ENCODE measurements around the gene AURKA.
A peak's percentile ranks its signal among the peaks of the same experiment; 100 is the strongest.
"Not testable (repeated sequence)": the region's sequence is repeated elsewhere in the genome, so short reads cannot be mapped to it uniquely, and the experiment has no call there.

AURKA gene

DNA sequence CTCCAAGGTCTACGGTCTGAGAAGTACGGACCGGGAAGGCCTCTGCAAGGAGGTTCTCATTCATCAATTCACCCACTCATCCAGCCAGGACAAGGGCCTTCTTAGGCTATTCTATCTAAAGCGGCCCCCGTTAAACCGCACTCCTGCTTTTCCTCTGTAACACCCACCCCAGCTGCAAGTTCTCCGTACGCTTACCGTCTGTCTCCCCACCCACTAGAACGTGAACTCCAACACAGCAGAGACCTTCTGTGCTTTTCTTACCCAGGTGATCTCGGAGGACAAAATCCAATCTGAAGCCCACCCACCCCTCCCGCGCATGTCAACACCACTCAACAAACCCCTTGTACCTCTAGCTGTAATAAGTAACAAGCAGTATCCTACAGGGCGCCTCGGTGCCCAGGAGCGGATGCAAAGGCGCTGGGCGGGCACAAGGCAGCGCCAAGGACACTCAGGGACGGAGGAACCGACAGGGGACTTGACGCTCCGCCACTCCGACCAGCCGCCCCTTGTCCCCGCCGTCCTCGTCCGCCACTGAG, 351 bp downstream of the AURKA start:
- peak overlapping the region; percentile 97 for H3K4me3 ChIP-seq (ENCODE audit: low read depth, low read length)

DNA sequence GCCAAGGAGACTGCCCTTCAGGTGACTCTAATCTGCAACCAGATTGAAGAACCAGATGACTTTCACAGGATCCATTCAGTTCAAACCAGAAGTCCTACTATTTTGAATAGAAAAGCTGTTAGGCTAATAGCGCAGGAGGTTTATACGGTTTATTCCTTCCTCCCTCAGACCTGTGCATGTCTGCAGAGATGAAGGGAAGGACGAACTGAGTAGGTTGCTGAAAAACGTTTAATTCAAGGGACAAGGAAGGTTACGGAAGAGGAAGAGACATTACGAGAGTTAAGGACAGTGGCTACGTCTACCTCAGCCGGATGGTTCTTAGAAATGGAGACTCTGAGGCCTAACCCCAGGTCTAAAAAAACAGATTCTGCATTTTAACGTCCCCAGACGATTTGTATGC, 978 bp downstream of the AURKA start:
- H3K4me3 ChIP-seq (ENCODE audit: low read depth, low read length), result peak overlapping the region; percentile 97

DNA sequence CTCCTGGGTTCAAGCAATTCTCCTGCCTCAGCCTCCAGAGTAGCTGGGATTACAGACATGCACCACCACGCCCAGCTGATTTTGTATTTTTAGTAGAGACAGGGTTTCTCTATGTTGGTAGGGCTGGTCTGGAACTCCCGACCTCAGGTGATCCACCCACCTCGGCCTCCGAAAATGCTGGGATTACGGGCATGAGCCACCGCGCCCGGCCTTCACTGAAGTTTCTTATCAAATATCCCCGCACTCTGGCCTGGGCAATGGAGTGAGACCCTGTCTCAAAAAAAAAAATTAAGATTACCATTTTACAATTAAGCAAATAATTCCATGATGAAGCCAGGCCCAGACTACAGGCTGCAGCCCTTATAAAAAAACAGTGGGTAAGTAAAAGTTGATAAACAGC, 1.6 kb downstream of the AURKA start:
- not testable (repeated sequence) for H3K4me3 ChIP-seq (ENCODE audit: low read depth, low read length)

DNA sequence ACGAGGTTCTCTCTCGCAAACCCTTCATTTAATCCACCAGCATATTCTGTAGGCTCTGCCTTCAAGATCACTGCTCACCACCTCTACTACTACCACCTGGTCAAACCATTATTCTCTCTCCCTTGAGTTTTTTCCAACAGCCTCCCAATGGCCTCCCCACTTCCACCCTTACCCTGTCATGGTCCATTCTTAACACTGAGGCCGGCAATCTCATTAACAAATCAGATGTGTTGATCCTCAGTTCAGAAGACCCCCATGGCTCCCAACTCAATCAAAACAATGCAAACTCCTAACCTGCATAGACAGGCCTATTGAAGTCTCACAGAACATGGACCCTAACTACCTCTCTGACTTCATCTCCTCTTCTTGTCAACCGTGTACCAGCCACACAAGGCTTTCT, 2.2 kb downstream of the AURKA start:
- H3K4me3 ChIP-seq (ENCODE audit: low read depth, low read length), result no peak overlapping the region

DNA sequence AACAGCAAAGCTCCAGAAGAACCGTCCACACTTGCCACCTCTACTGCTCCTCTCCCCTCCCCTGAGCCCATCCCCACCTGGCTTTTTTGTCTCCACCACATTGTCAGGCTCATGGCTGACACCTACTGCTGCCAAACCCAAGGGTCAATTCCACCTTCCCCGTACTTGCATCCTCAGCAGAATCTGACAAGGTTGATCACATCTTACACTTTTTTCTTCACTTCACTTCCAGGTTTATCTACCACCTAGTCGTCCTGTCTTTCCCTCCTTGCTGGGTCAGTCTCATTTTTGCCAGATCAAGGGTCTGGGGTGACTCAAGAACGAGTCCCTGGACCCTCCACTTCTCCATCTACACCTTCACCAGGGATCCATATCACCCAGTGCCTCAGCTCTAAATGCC, 3.1 kb downstream of the AURKA start:
- H3K4me3 ChIP-seq (ENCODE audit: low read depth, low read length), result no peak overlapping the region

DNA sequence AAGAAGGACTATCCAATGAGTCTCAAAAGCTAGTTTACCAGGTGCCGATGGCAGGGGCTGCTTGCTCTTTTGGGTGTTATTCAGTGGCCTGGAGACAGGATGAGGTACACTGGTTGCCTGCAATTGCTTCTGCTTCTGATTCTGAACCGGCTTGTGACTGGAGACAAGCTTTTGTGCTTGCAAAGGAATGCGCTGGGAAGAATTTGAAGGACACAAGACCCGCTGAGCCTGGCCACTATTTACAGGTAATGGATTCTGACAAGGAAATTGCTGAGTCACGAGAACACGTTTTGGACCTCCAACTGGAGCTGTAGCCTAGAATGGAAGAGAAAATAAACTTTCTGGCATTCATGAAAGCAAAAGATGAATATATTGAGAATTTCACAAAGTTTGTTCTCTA, 5.8 kb downstream of the AURKA start:
- H3K4me3 ChIP-seq (ENCODE audit: low read depth, low read length), result no peak overlapping the region

DNA sequence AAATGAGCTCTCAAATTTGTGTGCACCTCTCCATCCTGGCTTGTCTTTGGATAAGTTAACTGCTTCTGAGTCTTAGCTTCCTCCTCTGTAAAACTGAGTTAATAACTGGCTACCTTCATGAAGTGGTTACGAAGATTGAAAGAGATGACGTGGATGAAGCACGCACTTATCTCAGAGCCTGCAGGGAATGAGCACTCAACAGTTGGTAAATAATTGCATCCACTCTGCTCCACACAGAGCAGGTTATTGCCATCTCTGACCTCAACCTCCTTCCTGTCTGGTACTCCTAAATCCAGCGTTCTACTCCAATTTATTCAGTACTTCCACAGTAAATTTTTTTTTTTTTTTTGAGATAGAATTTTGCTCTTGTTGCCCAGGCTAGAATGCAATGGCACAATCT, 6.9 kb downstream of the AURKA start:
- no peak overlapping the region for H3K4me3 ChIP-seq (ENCODE audit: low read depth, low read length)

DNA sequence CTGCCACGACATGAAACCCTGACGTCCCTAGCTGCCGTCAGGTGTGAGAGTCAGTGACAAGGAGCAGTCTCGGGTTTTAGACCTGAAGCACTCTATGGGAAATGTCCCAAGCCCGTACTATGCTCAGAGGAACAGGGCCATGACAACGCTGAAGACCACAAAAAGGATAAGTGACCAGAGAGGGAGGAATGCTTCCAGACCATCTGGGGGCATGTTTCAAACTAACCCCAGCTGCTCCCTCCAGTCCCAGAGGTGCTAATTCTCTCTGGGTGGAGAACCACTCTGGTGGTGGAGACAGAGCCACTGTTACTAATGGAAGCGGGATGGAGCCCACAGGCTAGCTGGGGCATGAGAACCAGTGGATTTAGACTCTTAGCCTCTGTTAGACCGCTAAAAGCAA, 8.7 kb downstream of the AURKA start:
- H3K4me3 ChIP-seq (ENCODE audit: low read depth, low read length), result no peak overlapping the region

DNA sequence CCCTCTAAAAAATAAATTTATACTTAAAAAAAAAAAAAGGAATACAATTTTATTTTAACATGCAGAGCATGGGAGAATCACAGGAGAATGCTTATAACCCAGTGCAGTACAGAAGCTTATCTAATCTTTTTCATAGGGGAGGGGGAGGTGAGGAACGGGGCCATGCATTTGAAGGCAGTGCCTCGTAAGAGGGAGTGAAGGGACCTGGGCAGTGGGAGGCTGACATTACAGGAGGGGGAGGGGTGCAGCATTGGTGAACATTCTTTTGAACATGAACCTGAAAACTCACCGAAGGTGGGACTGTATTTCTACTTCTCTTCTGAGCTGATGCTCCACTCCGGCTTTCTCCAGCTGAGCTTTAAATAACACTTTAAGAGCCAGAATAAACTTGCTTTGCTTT, 9.3 kb downstream of the AURKA start:
- H3K4me3 ChIP-seq (ENCODE audit: low read depth, low read length), result no peak overlapping the region

DNA sequence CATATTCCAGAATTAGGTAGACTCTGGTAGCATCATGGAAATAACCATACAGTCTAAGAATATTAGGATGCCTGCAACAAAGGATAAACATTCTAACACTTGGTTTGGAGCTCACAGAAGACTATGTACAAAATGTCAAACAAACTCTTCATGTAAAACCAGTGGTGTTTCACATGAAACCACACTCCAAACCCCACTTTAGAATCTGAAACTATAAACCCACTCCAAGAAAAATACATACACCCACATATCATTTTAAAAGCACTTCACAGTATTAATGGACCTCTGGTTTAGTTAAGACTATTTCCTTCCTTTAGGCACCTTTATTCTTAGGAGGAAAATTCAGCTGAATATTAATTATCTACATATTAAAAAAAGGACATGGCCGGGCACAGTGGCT, 10.5 kb downstream of the AURKA start:
- H3K4me3 ChIP-seq (ENCODE audit: low read depth, low read length), result no peak overlapping the region

DNA sequence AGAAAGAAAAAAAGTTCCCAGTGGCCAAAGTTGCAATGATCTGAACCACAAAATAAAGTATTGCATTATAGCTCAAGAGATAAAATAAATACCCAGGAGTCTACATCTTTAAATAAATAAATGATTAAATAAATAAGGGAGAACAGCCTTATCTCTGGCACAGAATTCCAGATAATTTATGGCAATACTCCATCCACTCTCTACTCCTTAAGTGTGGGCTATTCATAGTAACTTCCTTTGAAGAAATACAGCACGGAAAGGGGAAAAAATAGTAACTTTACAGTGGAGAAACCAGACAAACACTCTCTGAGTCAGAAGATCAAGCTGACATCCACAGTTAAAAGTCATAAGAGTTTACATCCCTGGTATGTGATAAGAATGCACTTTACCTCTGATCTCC, 11.6 kb downstream of the AURKA start:
- no peak overlapping the region for H3K4me3 ChIP-seq (ENCODE audit: low read depth, low read length)

DNA sequence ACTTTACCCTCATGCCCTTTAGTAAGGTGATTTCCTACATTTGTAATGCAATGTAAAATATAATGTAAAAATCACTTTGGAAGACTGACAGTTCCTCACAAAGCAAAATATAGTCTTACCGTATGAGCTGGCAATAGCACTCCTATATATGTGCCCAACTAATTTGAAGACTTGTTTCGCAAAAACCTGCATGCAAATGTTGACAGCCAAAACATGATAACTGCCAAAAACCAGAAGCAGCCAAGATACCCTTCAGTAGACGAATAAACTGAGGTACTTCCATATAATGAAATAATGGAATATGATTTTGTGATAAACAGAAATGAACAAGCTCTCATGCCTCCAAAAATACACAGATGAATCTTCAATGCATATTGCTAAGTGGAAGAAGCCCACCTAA, 13.6 kb downstream of the AURKA start:
- no peak overlapping the region for H3K4me3 ChIP-seq (ENCODE audit: low read depth, low read length)

DNA sequence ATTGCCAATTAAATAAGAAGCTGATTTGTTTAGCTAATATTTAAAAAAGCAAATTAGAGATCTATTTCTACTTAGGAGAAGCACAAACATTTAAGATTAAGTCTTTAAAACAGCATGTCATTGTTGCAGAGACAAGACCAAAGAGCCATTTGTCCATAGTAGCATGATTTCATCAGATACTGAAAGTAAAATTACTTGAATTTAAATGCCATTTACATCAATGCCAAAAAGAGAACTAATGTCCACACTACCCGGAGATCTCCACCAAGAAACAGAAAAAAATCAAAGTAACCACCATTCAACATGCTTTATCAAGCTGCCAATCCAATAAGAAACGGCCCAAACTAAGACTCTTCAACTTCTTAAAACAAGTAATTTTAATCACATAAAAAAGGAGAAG, 15.7 kb downstream of the AURKA start:
- H3K4me3 ChIP-seq (ENCODE audit: low read depth, low read length), result no peak overlapping the region

DNA sequence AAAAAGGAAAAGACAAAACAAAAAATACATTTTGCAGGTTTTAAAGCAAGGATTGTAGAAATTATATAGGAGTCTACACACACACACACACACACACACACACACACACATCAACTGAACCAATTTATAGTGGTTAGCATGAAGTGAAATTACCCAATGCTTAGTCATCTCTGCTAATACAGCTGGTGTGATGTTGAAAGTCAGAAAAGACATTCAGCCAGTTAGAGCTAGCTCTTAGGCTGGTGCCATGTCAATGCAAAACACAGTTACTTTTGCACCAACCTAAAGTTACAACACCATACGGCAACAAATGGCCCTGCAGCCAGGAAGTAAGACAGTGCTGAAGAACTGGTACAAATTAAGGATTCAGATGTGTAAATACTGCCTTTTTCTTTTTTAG, 18.1 kb downstream of the AURKA start:
- H3K4me3 ChIP-seq (ENCODE audit: low read depth, low read length), result no peak overlapping the region

DNA sequence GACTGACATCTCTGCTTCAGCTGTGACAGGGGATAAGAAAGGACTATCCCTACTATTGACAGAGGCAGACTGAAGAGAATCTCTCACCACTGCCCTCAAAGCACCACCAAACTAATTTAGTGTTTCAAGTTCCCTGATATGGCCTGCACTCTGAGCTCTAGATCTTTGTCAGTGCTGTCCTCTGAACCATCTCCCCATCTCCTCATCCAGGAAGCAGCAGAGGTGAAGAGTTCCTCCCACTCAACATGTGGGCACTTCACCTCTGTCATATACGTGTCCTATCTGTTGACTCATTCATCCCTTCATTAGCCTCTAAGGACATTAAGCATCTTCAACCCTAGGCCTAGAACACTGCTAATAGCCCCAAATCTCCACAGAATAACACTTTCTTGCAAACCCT, 19.2 kb downstream of the AURKA start:
- no peak overlapping the region for H3K4me3 ChIP-seq (ENCODE audit: low read depth, low read length)

DNA sequence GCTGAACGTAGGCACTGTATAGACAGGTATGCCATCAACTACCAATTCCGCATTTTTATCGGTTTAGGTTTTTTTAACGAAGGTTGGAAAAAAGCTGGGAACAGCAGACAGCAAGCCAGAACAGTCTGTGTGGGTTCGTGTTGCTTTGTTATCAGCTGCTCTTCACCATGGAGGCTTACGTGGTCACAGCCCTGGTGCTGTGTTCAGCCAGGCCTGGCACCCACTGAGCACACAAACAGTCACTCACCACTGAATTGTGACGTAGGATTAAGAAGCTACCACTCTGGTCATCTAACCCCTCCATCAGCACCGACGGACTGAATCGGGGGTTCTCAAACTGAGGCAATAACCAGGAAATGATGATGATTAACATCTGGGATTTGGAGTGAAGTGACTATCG, 20.0 kb downstream of the AURKA start:
- no peak overlapping the region for H3K4me3 ChIP-seq (ENCODE audit: low read depth, low read length)

DNA sequence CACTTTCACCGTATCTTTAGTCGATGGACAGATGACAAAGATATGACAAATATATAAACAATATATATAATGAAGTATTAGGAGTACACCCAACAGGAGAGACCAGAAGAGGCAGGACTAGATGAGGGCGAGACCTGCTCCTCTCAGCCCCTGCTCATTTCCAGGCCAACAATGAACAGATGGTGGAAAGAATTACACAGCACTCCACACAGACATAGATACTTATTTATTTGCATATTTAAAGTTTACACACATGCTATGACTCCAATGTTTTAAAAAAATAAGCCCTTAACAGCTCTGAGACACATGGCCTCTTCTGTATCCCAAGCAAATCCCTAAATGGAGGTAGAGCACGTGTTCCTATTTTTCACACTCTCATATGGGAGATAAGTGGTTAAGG, 22.8 kb downstream of the AURKA start:
- no peak overlapping the region for H3K4me3 ChIP-seq (ENCODE audit: low read depth, low read length)

DNA sequence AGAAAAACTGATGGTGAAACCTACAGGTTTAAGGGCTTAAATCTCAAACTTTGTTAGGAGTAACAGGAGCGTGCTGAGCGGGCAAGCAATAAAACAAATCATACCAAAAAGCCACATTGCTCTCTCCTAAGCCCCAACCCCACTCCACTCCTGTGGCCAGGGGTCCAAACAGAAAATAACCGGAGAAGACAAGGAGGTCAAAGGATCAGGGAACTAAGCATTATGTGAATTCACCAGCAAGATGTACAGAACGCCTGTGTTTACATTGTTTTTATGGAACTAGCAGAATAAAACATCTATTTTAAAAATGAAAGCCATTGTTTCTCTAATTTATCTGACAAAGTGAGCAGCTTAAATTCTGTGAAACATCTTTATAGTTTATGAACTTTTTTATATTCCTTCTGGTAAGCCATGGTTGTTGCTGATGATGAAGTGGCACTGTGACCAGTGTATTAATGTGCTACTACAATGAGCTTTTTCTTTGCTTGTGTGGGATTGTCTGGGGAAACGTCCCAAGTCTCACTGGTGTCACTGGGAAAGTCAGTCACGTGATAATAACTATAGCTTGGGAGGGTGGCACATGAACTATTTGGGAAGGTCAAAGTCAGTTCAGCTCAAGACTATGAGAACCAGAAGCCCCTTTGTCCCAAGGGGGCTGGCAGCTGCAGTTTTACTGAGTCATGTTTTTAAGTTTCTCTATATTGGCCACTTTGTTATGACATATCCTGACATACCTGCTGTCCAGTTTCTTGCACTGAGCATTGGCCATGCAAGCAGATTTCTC, 23.5 kb downstream of the AURKA start:
- no peak overlapping the region for H3K4me3 ChIP-seq (ENCODE audit: low read depth, low read length)

DNA sequence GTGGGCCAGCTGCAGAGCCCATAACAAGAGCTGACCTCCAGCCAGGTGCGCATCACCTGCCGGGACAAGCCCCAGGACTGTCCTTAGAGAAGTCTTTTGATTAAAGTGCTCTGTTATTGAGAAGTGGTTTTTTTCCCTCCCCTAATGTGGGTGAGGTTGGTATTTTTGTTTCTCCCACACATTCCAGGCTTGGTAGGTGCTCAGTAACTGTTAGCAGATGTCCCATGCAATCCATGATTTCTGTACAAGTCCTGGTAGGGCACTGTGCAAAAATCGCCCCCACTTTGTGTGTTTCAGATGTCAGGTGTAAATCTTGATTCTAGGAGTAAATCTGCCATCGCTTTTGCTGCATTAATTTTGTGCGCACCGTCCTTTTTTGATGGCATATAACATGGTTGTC, 28.5 kb downstream of the AURKA start:
- H3K4me3 ChIP-seq (ENCODE audit: low read depth, low read length), result no peak overlapping the region

DNA sequence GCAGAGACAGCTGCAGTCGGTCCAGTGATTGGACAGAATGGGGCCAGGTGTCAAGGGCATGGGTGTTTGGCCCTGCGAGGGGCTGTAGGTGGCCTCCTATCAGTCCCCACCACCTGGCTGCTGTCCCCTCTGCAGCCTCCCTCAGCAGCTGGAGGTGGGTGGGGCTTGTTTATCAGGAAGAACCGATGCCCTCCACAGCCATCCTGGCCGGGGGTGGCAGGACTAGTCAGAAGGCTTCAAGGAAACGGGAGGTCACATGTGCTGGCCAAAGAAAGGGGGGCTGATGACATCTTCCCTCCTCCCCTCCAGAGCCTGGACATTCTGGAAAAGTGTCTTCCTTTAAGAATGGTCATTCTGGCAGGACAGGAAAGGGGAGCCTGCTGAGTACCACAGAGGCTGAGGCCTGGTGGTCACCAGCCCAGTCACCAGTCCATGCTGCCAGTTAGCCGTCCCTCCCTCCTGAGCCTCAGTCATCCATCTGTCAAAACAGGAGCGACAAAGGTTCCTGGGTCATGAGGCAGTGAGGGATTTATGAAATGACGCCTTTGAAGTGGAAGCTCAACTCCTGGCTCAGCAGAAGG, 29.1 kb downstream of the AURKA start:
- no peak overlapping the region for H3K4me3 ChIP-seq (ENCODE audit: low read depth, low read length)

DNA sequence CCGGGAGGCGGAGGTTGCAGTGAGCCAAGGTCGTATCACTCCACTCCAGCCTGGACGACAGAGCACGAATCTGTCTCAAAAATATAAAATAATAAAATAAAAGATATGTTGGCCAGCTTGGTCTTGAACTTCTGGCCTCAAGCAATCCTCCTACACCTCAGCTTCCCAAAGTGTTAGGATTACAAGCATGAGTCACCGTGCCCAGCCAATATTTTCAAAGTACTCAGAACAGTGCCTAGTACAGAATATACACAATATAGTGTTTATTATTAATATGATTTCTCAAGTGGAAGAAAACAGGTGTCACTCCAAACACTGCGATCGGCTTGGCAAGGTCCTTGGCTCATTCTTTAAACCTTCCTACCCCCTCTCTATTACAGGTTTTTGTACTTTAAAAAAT, 30.1 kb downstream of the AURKA start:
- H3K4me3 ChIP-seq (ENCODE audit: low read depth, low read length), result no peak overlapping the region

DNA sequence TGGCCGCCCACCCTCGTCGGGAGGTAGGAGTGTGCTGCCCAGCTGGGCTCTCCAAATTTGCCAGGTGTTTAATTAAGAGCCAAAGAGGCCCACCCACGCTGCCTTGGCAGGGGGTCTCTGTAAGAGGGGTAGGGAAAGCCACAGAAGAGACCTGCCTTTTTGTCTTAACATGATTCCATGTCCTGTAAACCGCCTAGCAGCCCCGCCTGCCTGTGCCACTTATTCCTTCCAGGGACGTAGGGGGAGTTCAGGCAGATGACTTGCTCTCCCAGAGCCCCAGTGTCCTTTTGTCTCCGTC, 31.2 kb downstream of the AURKA start:
- H3K4me3 ChIP-seq (ENCODE audit: low read depth, low read length), result no peak overlapping the region

All from iPS-11a (cell line).